Endothelial cell of umbilical vein (primary cell): ENCODE results near the gene FBXL2. TPM values are rescaled to one million over a fixed set of nuclear protein-coding genes. Genes with fewer than 3 reads are reported as not detected.

Experiments
- BruUV-seq: library from RNA; stranded (reverse); fragments of 400-500 nt; replicated peaks from 2 replicates; lab custom pipeline; 2021; lab: Mats Ljungman, UMichigan
- CTCF ChIA-PET: fragments of 300-600, 350-600 bp; sonication (Branson Sonifier 250); formaldehyde crosslinking; loops from one replicate; lab custom pipeline; 2021; ENCODE audit warnings: antibody characterized with exemption, inconsistent platforms; lab: Charles Lee
- POLR2A ChIA-PET: fragments of 300-600, 350-600 bp; sonication (Branson Sonifier 250); formaldehyde crosslinking; loops from one replicate; lab custom pipeline; 2021; ENCODE audit warnings: antibody characterized with exemption, inconsistent platforms; lab: Charles Lee
- DNase-seq: peaks from one replicate; pipeline ENCODE4 v3.0.0-alpha.2; 2011; ENCODE audit warnings: low read depth, low spot score
- FAIRE-seq: peaks from 2 replicates; lab custom pipeline; 2011; peaks lifted over from hg19 to GRCh38; lab: Jason Lieb, UNC
- H2AFZ ChIP-seq: 2 replicates; pipeline ENCODE4 v1.6.0; 2012; ENCODE audit warnings: low read depth, low read length, control low read depth, inconsistent platforms
- H3K27ac ChIP-seq: 2 replicates; pipeline ENCODE4 v1.5.1; 2011; ENCODE audit warnings: low read depth, mild to moderate bottlenecking, control low read depth, low read length, moderate library complexity; ENCODE audit not compliant: insufficient read depth
- H3K27me3 ChIP-seq, 2 experiments: 2 replicates each; pipeline versions ENCODE4 v1.6.0 to v1.6.1; 2011; ENCODE audit warnings: low read length in 2 of 2, mixed read lengths in 1 of 2; ENCODE audit not compliant: control insufficient read depth in 2 of 2, insufficient read depth in 2 of 2
- H3K36me3 ChIP-seq, 2 experiments: 2 replicates in 1 of 2; 3 replicates in 1 of 2; pipeline ENCODE4 v1.5.1; 2011; ENCODE audit warnings: low read length in 2 of 2, mild to moderate bottlenecking in 1 of 2, moderate library complexity in 1 of 2; ENCODE audit not compliant: control insufficient read depth in 2 of 2, insufficient read depth in 2 of 2; ENCODE audit errors: extremely low read depth in 1 of 2
- H3K4me1 ChIP-seq: 3 replicates; pipeline ENCODE4 v1.5.1; 2011; ENCODE audit warnings: mild to moderate bottlenecking, low read length; ENCODE audit not compliant: control insufficient read depth, insufficient read depth; ENCODE audit errors: extremely low read depth
- H3K4me2 ChIP-seq: 2 replicates; pipeline ENCODE4 v1.6.1; 2011; ENCODE audit warnings: low read length, control low read depth, mixed read lengths; ENCODE audit not compliant: insufficient read depth
- H3K4me3 ChIP-seq, 3 experiments: fragments of 200-600 bp in 1 of 3; sonication (generic), shearing (Covaris generic) in 1 of 3; replicated peaks in 1 of 3; 2 replicates each; pipeline ENCODE4 v1.5.1; 2011 to 2016; ENCODE audit warnings: control low read depth in 3 of 3, low read length in 3 of 3, mild to moderate bottlenecking in 2 of 3, inconsistent platforms in 1 of 3, low read depth in 1 of 3, moderate library complexity in 1 of 3; ENCODE audit not compliant: insufficient read depth in 1 of 3
- H3K79me2 ChIP-seq: 2 replicates; pipeline ENCODE4 v1.6.0; 2012; ENCODE audit warnings: low read length, inconsistent platforms; ENCODE audit not compliant: control insufficient read depth, insufficient read depth
- H3K9ac ChIP-seq: replicated peaks from 2 replicates; pipeline ENCODE3; 2011; ENCODE audit warnings: low read length, control low read depth; ENCODE audit not compliant: insufficient read depth; ENCODE audit errors: extremely low read depth
- H3K9me1 ChIP-seq: replicated peaks from 3 replicates; pipeline ENCODE4 v1.6.0; 2011; ENCODE audit warnings: mild to moderate bottlenecking, low read length; ENCODE audit not compliant: control insufficient read depth, insufficient read depth; ENCODE audit errors: extremely low read depth
- H3K9me3 ChIP-seq: replicated peaks from 2 replicates; pipeline ENCODE4 v1.5.1; 2012; ENCODE audit warnings: low read length, inconsistent platforms; ENCODE audit not compliant: control insufficient read depth, insufficient read depth
- H4K20me1 ChIP-seq: replicated peaks from 2 replicates; pipeline ENCODE3; 2011; ENCODE audit warnings: mild to moderate bottlenecking, low read length; ENCODE audit not compliant: control insufficient read depth, insufficient read depth; ENCODE audit errors: extremely low read depth
- EZH2 ChIP-seq: IDR thresholded peaks from 2 replicates; pipeline ENCODE4 v1.6.1; 2012; ENCODE audit warnings: borderline replicate concordance, low read depth, mild to moderate bottlenecking, moderate library complexity, low read length, inconsistent platforms; ENCODE audit not compliant: severe bottlenecking
- FOS ChIP-seq: IDR thresholded peaks from 2 replicates; pipeline ENCODE4 v1.6.1; 2011; ENCODE audit warnings: mild to moderate bottlenecking, low read length, moderate library complexity, borderline replicate concordance; ENCODE audit not compliant: insufficient read depth
- GATA2 ChIP-seq: IDR thresholded peaks from 2 replicates; pipeline ENCODE4 v1.7.0; 2011; ENCODE audit warnings: low read depth, mild to moderate bottlenecking, moderate library complexity, mixed read lengths, low read length; ENCODE audit not compliant: insufficient read length, insufficient read depth
- JUN ChIP-seq: IDR thresholded peaks from 2 replicates; pipeline ENCODE4 v1.6.1; 2011; ENCODE audit warnings: borderline replicate concordance, low read depth; ENCODE audit not compliant: insufficient read length, insufficient read depth
- MYC ChIP-seq: IDR thresholded peaks from one replicate; pipeline ENCODE4 v1.6.1; 2011; ENCODE audit warnings: mild to moderate bottlenecking, low read depth, low read length
- POLR2A ChIP-seq: IDR thresholded peaks from 2 replicates; pipeline ENCODE4 v1.6.1; 2012; ENCODE audit warnings: low read depth, mild to moderate bottlenecking, control low read depth, low read length
- POLR2AphosphoS5 ChIP-seq: IDR thresholded peaks from 2 replicates; pipeline ENCODE4 v1.6.1; 2012; ENCODE audit warnings: low read depth, mild to moderate bottlenecking, control low read depth, low read length, moderate library complexity; ENCODE audit not compliant: insufficient read depth
- dilution Hi-C: fragments of 300-500 bp; cut with MboI; formaldehyde crosslinking; loops from one replicate; pipeline ENCODE4 v1.15.0; 2019; ENCODE audit warnings: low sequenced_read_pairs; ENCODE audit not compliant: extremely low pct_ligation_motif_present
- intact Hi-C: fragments of 100-400 bp; cut with micrococcal nuclease; formaldehyde crosslinking; loops from one replicate; pipeline ENCODE4 v1.10.0; 2022
- polyA plus RNA-seq, 4 experiments: library from polyadenylated mRNA; depleted of rRNA in 3 of 4; stranded (reverse) in 3 of 4; unstranded in 1 of 4; fragments of >200 nt; gene quantifications; 2 replicates each; pipeline versions ENCODE4 v1.2.1 to v1.2.3, GENCODE V29; 2011 to 2012; ENCODE audit warnings: missing spikeins in 1 of 4
- total RNA-seq: library from RNA; stranded (reverse); gene quantifications from 2 replicates; pipeline ENCODE4 v1.2.3, GENCODE V29; 2021
- TF ChIP-seq, protein P1 (sequence below): IDR thresholded peaks from 2 replicates; pipeline ENCODE4 v1.6.1; 2011; ENCODE audit not compliant: insufficient read depth, insufficient read length
- TF ChIP-seq, protein P2 (sequence below), 2 donors: IDR thresholded peaks; 1 replicate in 1 of 2; 2 replicates in 1 of 2; pipeline ENCODE4 v1.5.1; 2011; ENCODE audit warnings: low read length in 2 of 2, mild to moderate bottlenecking in 2 of 2, moderate library complexity in 2 of 2, control low read depth in 1 of 2, inconsistent platforms in 1 of 2, low read depth in 1 of 2; ENCODE audit not compliant: insufficient read depth in 1 of 2; ENCODE audit errors: extremely low read depth in 1 of 2

FBXL2 gene
- total and polyA plus RNA-seq, 2 donors (not counting 3 experiments of a cell fraction or from before 2014, with no cell fraction given): 21.7 to 44.7 TPM

GRCh38 chr3:33392703-33393125 is 115.5 kb downstream of the FBXL2 start:
- H3K27me3 ChIP-seq: no peaks in the 10 kb centered on the region
- dilution Hi-C loops (no loop called here), intact Hi-C loops (loop anchor here (2.0 to 5.0 kb wide), 3 partner anchors 48 to 394 kb away; partner anchors contain the start of genes CLASP2 and UBP1)
- FAIRE-seq (peak; percentile 97), DNase-seq (peak; percentile 92)
- no peaks in the 10 kb centered on the region for H4K20me1 ChIP-seq
- no TSS peak for BruUV-seq
- POLR2A ChIA-PET: no interaction called here
- peaks cover 13% of the 10 kb centered on the region for H3K79me2 ChIP-seq
- H3K4me2 ChIP-seq: peak overlapping the region; percentile 41
- TF ChIP-seq, protein P1, sequence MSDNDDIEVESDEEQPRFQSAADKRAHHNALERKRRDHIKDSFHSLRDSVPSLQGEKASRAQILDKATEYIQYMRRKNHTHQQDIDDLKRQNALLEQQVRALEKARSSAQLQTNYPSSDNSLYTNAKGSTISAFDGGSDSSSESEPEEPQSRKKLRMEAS: peak; percentile 37
- TF ChIP-seq POLR2A: no peak
- TF ChIP-seq EZH2: no peak
- peak; percentile 95 for TF ChIP-seq FOS
- TF ChIP-seq, protein P2, sequence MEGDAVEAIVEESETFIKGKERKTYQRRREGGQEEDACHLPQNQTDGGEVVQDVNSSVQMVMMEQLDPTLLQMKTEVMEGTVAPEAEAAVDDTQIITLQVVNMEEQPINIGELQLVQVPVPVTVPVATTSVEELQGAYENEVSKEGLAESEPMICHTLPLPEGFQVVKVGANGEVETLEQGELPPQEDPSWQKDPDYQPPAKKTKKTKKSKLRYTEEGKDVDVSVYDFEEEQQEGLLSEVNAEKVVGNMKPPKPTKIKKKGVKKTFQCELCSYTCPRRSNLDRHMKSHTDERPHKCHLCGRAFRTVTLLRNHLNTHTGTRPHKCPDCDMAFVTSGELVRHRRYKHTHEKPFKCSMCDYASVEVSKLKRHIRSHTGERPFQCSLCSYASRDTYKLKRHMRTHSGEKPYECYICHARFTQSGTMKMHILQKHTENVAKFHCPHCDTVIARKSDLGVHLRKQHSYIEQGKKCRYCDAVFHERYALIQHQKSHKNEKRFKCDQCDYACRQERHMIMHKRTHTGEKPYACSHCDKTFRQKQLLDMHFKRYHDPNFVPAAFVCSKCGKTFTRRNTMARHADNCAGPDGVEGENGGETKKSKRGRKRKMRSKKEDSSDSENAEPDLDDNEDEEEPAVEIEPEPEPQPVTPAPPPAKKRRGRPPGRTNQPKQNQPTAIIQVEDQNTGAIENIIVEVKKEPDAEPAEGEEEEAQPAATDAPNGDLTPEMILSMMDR (IDR thresholded peaks at IDR 0.05; ENCODE audit: extremely low read depth in 1 of 2, insufficient read depth in 1 of 2, low read depth in 1 of 2, low read length in 2 of 2): no peak
- peak; percentile 13 for TF ChIP-seq POLR2AphosphoS5
- no peak for TF ChIP-seq MYC
- peak; percentile 85 for TF ChIP-seq JUN
- TF ChIP-seq GATA2: no peak
- H3K4me1 ChIP-seq: peaks cover 46% of the 10 kb centered on the region
- no peak overlapping the region for H2AFZ ChIP-seq
- peak overlapping the region; percentile 1 for H3K9ac ChIP-seq
- peak overlapping the region; percentile 77 for H3K27ac ChIP-seq
- no peak overlapping the region for H3K4me3 ChIP-seq
- CTCF ChIA-PET: no interaction called here
- H3K9me3 ChIP-seq: no peaks in the 10 kb centered on the region
- H3K36me3 ChIP-seq: peaks cover 17 to 42% of the 10 kb centered on the region in 2 experiments
- no peaks in the 10 kb centered on the region for H3K9me1 ChIP-seq
